HT-29 (cell line): Measurements from ENCODE around the gene SLC16A10. TPM values are rescaled to one million over a fixed set of nuclear protein-coding genes. Genes with fewer than 3 reads are reported as not detected.
"Not testable (repeated sequence)": the region's sequence is repeated elsewhere in the genome, so short reads cannot be mapped to it uniquely, and the experiment has no call there.

Source experiments
- DNase-seq: peaks from one replicate; pipeline ENCODE4 v3.0.0-alpha.2; 2015; ENCODE audit warnings: low spot score
- total RNA-seq: library from RNA; depleted of rRNA; stranded (reverse); fragments of >200 nt; shearing (Covaris generic); gene quantifications from 2 replicates; pipeline ENCODE4 v1.2.3, GENCODE V29; 2014

SLC16A10 gene
- total RNA-seq, 1 experiment from 2014 or later, result 0.76 TPM

- no peak for DNase-seq
Observed at GRCh38 chr6:111212625-111213024, 125.3 kb downstream of the SLC16A10 start.

GRCh38 chr6:111215131-111215530 is 127.8 kb downstream of the SLC16A10 start:
- no peak for DNase-seq

- DNase-seq, result no peak
Observed at GRCh38 chr6:111219785-111220184, 132.5 kb downstream of the SLC16A10 start.

- no peak for DNase-seq
Observed at GRCh38 chr6:111220383-111221031, 133.2 kb downstream of the SLC16A10 start.

GRCh38 chr6:111221804-111222203 is 134.5 kb downstream of the SLC16A10 start:
- no peak for DNase-seq

- DNase-seq, result no peak
Observed at GRCh38 chr6:111222341-111222740, 135.0 kb downstream of the SLC16A10 start.

- DNase-seq, result no peak
Observed at GRCh38 chr6:111228094-111228493, 140.8 kb downstream of the SLC16A10 start.

- DNase-seq, result no peak
Observed at GRCh38 chr6:111230351-111231089, 143.2 kb downstream of the SLC16A10 start.

GRCh38 chr6:111231090-111231459 is 143.8 kb downstream of the SLC16A10 start:
- DNase-seq, result no peak

- no peak for DNase-seq
Observed at GRCh38 chr6:111237852-111238251, 150.5 kb downstream of the SLC16A10 start.

GRCh38 chr6:111238464-111239119 is 151.3 kb downstream of the SLC16A10 start:
- no peak for DNase-seq

GRCh38 chr6:111239461-111239860 is 152.2 kb downstream of the SLC16A10 start:
- DNase-seq, result no peak

- no peak for DNase-seq
Observed at GRCh38 chr6:111242452-111242851, 155.1 kb downstream of the SLC16A10 start.

GRCh38 chr6:111243095-111243494 is 155.8 kb downstream of the SLC16A10 start:
- no peak for DNase-seq

- DNase-seq, result no peak
Observed at GRCh38 chr6:111248789-111249188, 161.5 kb downstream of the SLC16A10 start.

- DNase-seq, result no peak
Observed at GRCh38 chr6:111250791-111251354, 163.6 kb downstream of the SLC16A10 start.

- no peak for DNase-seq
Observed at GRCh38 chr6:111252726-111253125, 165.4 kb downstream of the SLC16A10 start.

- no peak for DNase-seq
Observed at GRCh38 chr6:111254004-111254778, 166.9 kb downstream of the SLC16A10 start.

- no peak for DNase-seq
Observed at GRCh38 chr6:111254779-111255166, 167.5 kb downstream of the SLC16A10 start.

GRCh38 chr6:111255838-111256237 is 168.5 kb downstream of the SLC16A10 start:
- DNase-seq, result not testable (repeated sequence)

- no peak for DNase-seq
Observed at GRCh38 chr6:111256646-111257045, 169.3 kb downstream of the SLC16A10 start.

- no peak for DNase-seq
Observed at GRCh38 chr6:111258010-111258409, 170.7 kb downstream of the SLC16A10 start.
